Putamen (tissue), 1 donor: ENCODE results near the gene TTC21A.

Experiments used
- DNase-seq: peaks from one replicate; pipeline ENCODE4 v3.0.0-alpha.2; 2016; ENCODE audit warnings: low spot score

Gene TTC21A

GRCh38 chr3:39097716-39098472, 9.6 kb upstream of the TTC21A start:
- no peak for DNase-seq

- no peak for DNase-seq
These were observed 8.9 kb upstream of the TTC21A start for GRCh38 chr3:39098473-39099000.

GRCh38 chr3:39099242-39099641, 8.2 kb upstream of the TTC21A start:
- DNase-seq = no peak

- DNase-seq = no peak
These were observed 7.6 kb upstream of the TTC21A start for GRCh38 chr3:39099738-39100499.

GRCh38 chr3:39100500-39100886, 7.0 kb upstream of the TTC21A start:
- DNase-seq = no peak

- no peak for DNase-seq
These were observed 6.3 kb upstream of the TTC21A start for GRCh38 chr3:39101022-39101689.

GRCh38 chr3:39102504-39103323, 4.8 kb upstream of the TTC21A start:
- DNase-seq = no peak

GRCh38 chr3:39103324-39103693, 4.2 kb upstream of the TTC21A start:
- DNase-seq = no peak

GRCh38 chr3:39103791-39104552, 3.5 kb upstream of the TTC21A start:
- no peak for DNase-seq

- DNase-seq = no peak
These were observed 2.4 kb upstream of the TTC21A start for GRCh38 chr3:39104961-39105686.

- DNase-seq = no peak
These were observed 1.8 kb upstream of the TTC21A start for GRCh38 chr3:39105687-39106063.

GRCh38 chr3:39106281-39106811, 1.1 kb upstream of the TTC21A start:
- no peak for DNase-seq

- peak; percentile 36 for DNase-seq
These were observed 561 bp upstream of the TTC21A start for GRCh38 chr3:39106851-39107387.

GRCh38 chr3:39108200-39108710, 775 bp downstream of the TTC21A start:
- no peak for DNase-seq

GRCh38 chr3:39109086-39109485, 1.6 kb downstream of the TTC21A start:
- no peak for DNase-seq

GRCh38 chr3:39110041-39110639, 2.7 kb downstream of the TTC21A start:
- no peak for DNase-seq

GRCh38 chr3:39112113-39112512, 4.6 kb downstream of the TTC21A start:
- DNase-seq = no peak

- no peak for DNase-seq
These were observed 5.1 kb downstream of the TTC21A start for GRCh38 chr3:39112535-39112934.

GRCh38 chr3:39113291-39113690, 5.8 kb downstream of the TTC21A start:
- DNase-seq = no peak
